ENCODE data around the gene LPP. TPM values are rescaled to one million over a fixed set of nuclear protein-coding genes. Genes with fewer than 3 reads are reported as not detected.

The LPP gene, protein sequence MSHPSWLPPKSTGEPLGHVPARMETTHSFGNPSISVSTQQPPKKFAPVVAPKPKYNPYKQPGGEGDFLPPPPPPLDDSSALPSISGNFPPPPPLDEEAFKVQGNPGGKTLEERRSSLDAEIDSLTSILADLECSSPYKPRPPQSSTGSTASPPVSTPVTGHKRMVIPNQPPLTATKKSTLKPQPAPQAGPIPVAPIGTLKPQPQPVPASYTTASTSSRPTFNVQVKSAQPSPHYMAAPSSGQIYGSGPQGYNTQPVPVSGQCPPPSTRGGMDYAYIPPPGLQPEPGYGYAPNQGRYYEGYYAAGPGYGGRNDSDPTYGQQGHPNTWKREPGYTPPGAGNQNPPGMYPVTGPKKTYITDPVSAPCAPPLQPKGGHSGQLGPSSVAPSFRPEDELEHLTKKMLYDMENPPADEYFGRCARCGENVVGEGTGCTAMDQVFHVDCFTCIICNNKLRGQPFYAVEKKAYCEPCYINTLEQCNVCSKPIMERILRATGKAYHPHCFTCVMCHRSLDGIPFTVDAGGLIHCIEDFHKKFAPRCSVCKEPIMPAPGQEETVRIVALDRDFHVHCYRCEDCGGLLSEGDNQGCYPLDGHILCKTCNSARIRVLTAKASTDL
- total RNA-seq, result 100 to 1,000 TPM; 262 to 816 (median 325) TPM
- long read RNA-seq, donor 1, full-length matches to known transcripts, result 3 of 128 reads
- long read RNA-seq, donor 1, partial matches to known transcripts, result 54 of 128 reads
- long read RNA-seq, donor 1, other reads (novel, unspliced or antisense), result 71 of 128 reads
- long read RNA-seq, donor 2, partial matches to known transcripts, result 16 of 41 reads
- long read RNA-seq, donor 2, other reads (novel, unspliced or antisense), result 25 of 41 reads

DNA sequence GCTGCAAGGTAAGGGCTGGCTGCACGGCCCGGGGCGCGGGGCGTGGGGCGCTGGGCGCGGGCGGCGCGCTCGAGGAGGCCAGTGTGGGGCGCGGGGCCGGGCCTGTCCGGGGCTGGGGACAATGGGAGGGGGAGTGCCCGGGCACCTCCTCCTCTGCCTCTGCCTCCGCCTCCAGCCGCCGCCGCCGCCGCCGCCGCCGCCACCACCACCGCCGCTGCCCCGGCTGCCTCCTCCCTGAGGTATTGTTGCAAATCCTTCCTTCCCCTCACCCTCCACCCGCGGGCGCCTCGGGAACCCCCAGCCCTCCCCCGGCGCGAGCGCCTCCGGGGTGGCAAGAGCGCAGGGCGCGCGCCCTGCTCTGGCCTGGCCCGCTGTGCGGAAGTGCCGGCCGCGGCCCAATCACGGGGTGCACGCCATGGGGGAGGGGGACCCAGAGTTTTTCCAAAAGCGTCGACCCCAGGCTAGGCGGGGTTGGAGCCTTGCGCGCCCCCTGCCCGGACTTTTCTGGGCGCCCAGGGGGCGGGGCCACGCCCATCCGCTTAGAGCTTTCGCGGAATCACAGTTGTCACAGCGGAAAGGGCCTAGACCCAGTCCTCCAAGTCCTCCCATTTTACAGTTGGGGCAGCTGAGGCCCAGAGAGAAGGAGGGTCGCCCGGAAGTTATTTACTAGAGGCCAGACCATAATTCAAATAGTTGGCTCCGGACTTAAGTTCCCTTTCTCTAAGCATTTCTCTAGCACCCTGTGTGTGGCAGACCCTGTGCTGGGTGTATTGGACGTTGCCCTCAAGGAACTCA is at the start of gene LPP:
LPP (plus strand) TSS at position 144 of the 795 bp plus-strand sequence. CDS start 251,964 bp downstream, outside the sequence.
- Histone ChIP-seq H3K4me3 (peak within 1 kb of the TSS; percentile 74), H3K9me3 (no peaks in the 10 kb centered on the region), H3K36me3 (ENCODE audit: low read depth) (no peaks in the 10 kb centered on the region), H3K4me1 (ENCODE audit: low read depth) (peaks cover 38% of the 10 kb centered on the region)
- peak; percentile 78 to 90 (median 89) for DNase-seq
- intact Hi-C loops (cut with DNase I, micrococcal nuclease), result loop anchor here (10.0 kb wide), 2 partner anchors 61 to 409 kb away; partner anchors contain the start of gene BCL6 (in 1 of the 2)
- ATAC-seq, result peak; percentile 81
- TF ChIP-seq CTCF (IDR thresholded peaks at IDR 0.05), result no peak

DNA sequence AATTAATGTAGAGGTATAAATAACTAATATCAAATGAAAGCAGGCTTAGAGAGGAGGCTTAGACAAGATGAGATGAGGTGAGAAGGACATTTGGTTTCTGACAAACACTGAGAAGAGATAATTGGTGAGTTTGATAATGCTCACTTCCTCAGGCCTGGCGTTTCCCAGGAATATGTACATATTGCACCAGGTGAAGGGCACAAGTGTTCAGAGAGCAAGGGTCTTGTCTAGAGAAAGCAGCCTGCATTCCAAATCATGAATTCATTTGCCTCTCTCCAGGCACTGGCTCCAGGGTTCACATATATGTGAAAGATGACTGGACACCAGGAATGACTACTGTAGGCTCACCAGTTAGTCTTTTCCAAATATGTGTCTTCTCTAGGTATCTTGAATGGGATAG is 48.0 kb upstream of the LPP start:
- Histone ChIP-seq H3K36me3 (ENCODE audit: low read depth) (no peaks in the 10 kb centered on the region), H3K4me1 (ENCODE audit: low read depth) (no peaks in the 10 kb centered on the region), H3K9me3 (peaks cover under 1% of the 10 kb centered on the region), H3K4me3 (no peak overlapping the region)
- DNase-seq (no peak), ATAC-seq (no peak)
- intact Hi-C loops (cut with DNase I, micrococcal nuclease), result no loop called here
- no peak for TF ChIP-seq CTCF (IDR thresholded peaks at IDR 0.05)

GRCh38 chr3:188106454-188106853 is 47.5 kb upstream of the LPP start:
- ATAC-seq (no peak), DNase-seq (no peak)
- Histone ChIP-seq H3K36me3 (ENCODE audit: low read depth) (no peaks in the 10 kb centered on the region), H3K4me3 (no peak overlapping the region), H3K4me1 (ENCODE audit: low read depth) (no peaks in the 10 kb centered on the region), H3K9me3 (no peaks in the 10 kb centered on the region)
- intact Hi-C loops (cut with DNase I, micrococcal nuclease), result no loop called here
- TF ChIP-seq CTCF (IDR thresholded peaks at IDR 0.05), result no peak

DNA sequence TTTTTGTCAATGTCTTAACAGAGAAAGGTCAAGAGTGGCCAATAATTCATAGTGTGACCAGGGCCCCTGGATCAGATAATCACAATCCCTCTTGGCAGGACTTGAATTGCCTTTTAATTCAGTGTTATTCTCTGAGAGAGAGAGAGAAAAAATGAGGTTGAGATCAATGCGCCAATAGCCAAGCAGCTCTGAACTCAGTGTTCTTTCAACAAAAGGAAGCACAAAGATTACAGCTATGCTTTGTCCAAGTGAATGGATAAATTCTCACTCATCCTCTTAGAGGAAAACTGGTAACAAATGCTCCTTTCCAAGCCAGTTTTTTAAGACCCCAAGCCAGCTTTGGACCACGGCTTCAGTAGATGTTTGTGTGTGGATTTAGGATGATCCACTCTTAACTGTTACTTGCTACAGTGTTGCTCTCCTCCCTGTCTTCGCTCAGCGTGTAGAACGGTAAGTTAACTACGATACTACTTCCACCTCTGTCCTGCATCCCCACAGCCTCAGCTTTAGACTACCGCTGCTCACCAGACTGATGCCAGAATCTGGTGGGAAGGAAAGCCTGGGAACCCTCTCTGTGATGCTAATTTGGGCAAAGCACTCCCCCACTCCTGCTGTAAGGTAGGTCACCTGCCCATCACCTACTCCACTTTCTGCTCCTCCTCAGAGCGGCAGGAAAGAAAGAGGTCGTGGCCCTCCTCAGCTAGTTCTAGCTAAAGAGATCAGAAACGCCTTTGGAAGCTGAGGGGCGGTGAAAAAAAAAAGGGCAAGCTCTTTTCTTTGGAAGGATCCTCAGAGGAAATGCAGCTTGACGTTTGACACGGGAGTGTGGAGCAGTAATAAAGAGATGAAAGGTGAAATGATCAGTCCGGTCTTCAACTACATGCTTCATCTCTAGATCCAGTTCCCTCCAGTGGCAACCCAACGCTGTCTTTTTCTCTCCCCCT is 46.8 kb upstream of the LPP start:
- no peaks in the 10 kb centered on the region for H3K4me1 ChIP-seq (ENCODE audit: low read depth)
- H3K9me3 ChIP-seq, result no peaks in the 10 kb centered on the region
- no peak for ATAC-seq
- DNase-seq, result no peak
- no peak for TF ChIP-seq CTCF (IDR thresholded peaks at IDR 0.05)
- no peaks in the 10 kb centered on the region for H3K36me3 ChIP-seq (ENCODE audit: low read depth)
- H3K4me3 ChIP-seq, result no peak overlapping the region
- intact Hi-C loops (cut with DNase I, micrococcal nuclease), result no loop called here
